H1 (cell line): ENCODE results near the gene PTPRF. TPM values are rescaled to one million over a fixed set of nuclear protein-coding genes. Genes with fewer than 3 reads are reported as not detected.

Experiments used
- CTCF ChIA-PET: fragments of 300-600 bp; sonication (Branson Sonifier 250); formaldehyde crosslinking; loops from one replicate; lab custom pipeline; 2021; ENCODE audit not compliant: partially characterized antibody; lab: Charles Lee
- POLR2A ChIA-PET: fragments of 300-600 bp; sonication (Branson Sonifier 250); formaldehyde crosslinking; loops from one replicate; lab custom pipeline; 2021; ENCODE audit warnings: inconsistent platforms; ENCODE audit not compliant: partially characterized antibody; lab: Charles Lee
- DNase-seq, 2 experiments: peaks; one replicate each; pipeline versions ENCODE4 v3.0.0 to v3.0.0-alpha.2; 2010 to 2022; ENCODE audit warnings: low spot score in 2 of 2, low read depth in 1 of 2, mixed read lengths in 1 of 2
- FAIRE-seq: peaks from 2 replicates; lab custom pipeline; 2011; peaks lifted over from hg19 to GRCh38; lab: Jason Lieb, UNC
- H2AFZ ChIP-seq: 2 replicates; pipeline ENCODE4 v1.8.1; 2012; ENCODE audit warnings: low read length, inconsistent platforms
- H2AK5ac ChIP-seq: 2 replicates; pipeline ENCODE4 v1.6.1; 2013; ENCODE audit warnings: low read depth, low read length
- H2BK120ac ChIP-seq: replicated peaks from 2 replicates; pipeline ENCODE3; 2013; ENCODE audit warnings: low read depth, low read length, inconsistent platforms
- H2BK12ac ChIP-seq: 2 replicates; pipeline ENCODE4 v1.6.1; 2013; ENCODE audit warnings: low read depth, low read length
- H2BK15ac ChIP-seq: 2 replicates; pipeline ENCODE4 v1.6.1; 2013; ENCODE audit warnings: low read length
- H2BK20ac ChIP-seq: 2 replicates; pipeline ENCODE4 v1.6.1; 2013; ENCODE audit warnings: low read length
- H2BK5ac ChIP-seq: 2 replicates; pipeline ENCODE4 v1.6.1; 2013; ENCODE audit warnings: low read depth, low read length
- H3K14ac ChIP-seq: 2 replicates; pipeline ENCODE4 v1.6.1; 2013; ENCODE audit warnings: inconsistent platforms; ENCODE audit not compliant: insufficient read length
- H3K18ac ChIP-seq: 2 replicates; pipeline ENCODE4 v1.6.1; 2013; ENCODE audit warnings: low read length; ENCODE audit errors: extremely low read depth
- H3K23ac ChIP-seq: 2 replicates; pipeline ENCODE4 v1.6.1; 2013; ENCODE audit warnings: inconsistent platforms; ENCODE audit not compliant: insufficient read length
- H3K23me2 ChIP-seq: 2 replicates; pipeline ENCODE4 v1.6.1; 2013; ENCODE audit warnings: low read depth, low read length
- H3K27ac ChIP-seq: 2 replicates; pipeline ENCODE4 v1.6.1; 2011; ENCODE audit warnings: low read depth, low read length, inconsistent platforms
- H3K27me3 ChIP-seq, 4 experiments: replicated peaks in 1 of 4; 1 replicate in 1 of 4; 2 replicates in 3 of 4; pipeline versions ENCODE4 v1.6.1 to v1.8.1; 2011 to 2013; ENCODE audit warnings: low read length in 3 of 4, mild to moderate bottlenecking in 3 of 4, inconsistent platforms in 2 of 4, mixed read lengths in 2 of 4, moderate library complexity in 1 of 4; ENCODE audit not compliant: control insufficient read depth in 3 of 4, insufficient read depth in 3 of 4; ENCODE audit errors: extremely low read depth in 1 of 4
- H3K36me3 ChIP-seq, 4 experiments: 2 replicates each; pipeline versions ENCODE4 v1.6.1 to v1.8.1; 2011 to 2013; ENCODE audit warnings: mild to moderate bottlenecking in 4 of 4, low read length in 3 of 4, moderate library complexity in 2 of 4, control low read depth in 1 of 4, inconsistent platforms in 1 of 4; ENCODE audit not compliant: insufficient read depth in 4 of 4, control insufficient read depth in 2 of 4
- H3K4ac ChIP-seq: replicated peaks from 2 replicates; pipeline ENCODE3; 2013; ENCODE audit warnings: low read length, low read depth, mixed read lengths, inconsistent platforms; ENCODE audit not compliant: insufficient read length
- H3K4me1 ChIP-seq, 4 experiments: replicated peaks in 1 of 4; 1 replicate in 1 of 4; 2 replicates in 3 of 4; pipeline versions ENCODE4 v1.6.1 to v1.8.1; 2011 to 2013; ENCODE audit warnings: low read length in 3 of 4, inconsistent platforms in 2 of 4, mixed read lengths in 1 of 4; ENCODE audit not compliant: insufficient read depth in 4 of 4, control insufficient read depth in 3 of 4
- H3K4me2 ChIP-seq, 2 experiments: 2 replicates each; pipeline versions ENCODE4 v1.6.1 to v1.8.1; 2011 to 2013; ENCODE audit warnings: low read depth in 2 of 2, low read length in 2 of 2, control low read depth in 1 of 2, inconsistent platforms in 1 of 2, mild to moderate bottlenecking in 1 of 2; ENCODE audit not compliant: insufficient read depth in 1 of 2
- H3K4me3 ChIP-seq, 4 experiments: fragments of 200-600, 300-600 bp in 1 of 4; sonication (generic), shearing (Covaris generic), sonication (Bioruptor Twin) in 1 of 4; 2 replicates each; pipeline versions ENCODE4 v1.5.1 to v1.8.1; 2011 to 2016; ENCODE audit warnings: low read length in 4 of 4, low read depth in 3 of 4, control low read depth in 2 of 4, inconsistent platforms in 2 of 4, mild to moderate bottlenecking in 2 of 4, mixed read lengths in 1 of 4, moderate library complexity in 1 of 4; ENCODE audit not compliant: insufficient read depth in 2 of 4; ENCODE audit errors: extremely low read depth in 1 of 4
- H3K56ac ChIP-seq: replicated peaks from 2 replicates; pipeline ENCODE3; 2013; ENCODE audit warnings: low read depth, mild to moderate bottlenecking, mixed read lengths, low read length, inconsistent platforms; ENCODE audit not compliant: insufficient read length
- H3K79me1 ChIP-seq: 2 replicates; pipeline ENCODE4 v1.6.1; 2013; ENCODE audit warnings: low read depth, low read length, control low read depth
- H3K79me2 ChIP-seq, 2 experiments: 2 replicates each; pipeline versions ENCODE4 v1.6.1 to v1.8.1; 2012 to 2013; ENCODE audit warnings: low read length in 2 of 2, mild to moderate bottlenecking in 2 of 2, inconsistent platforms in 1 of 2; ENCODE audit not compliant: insufficient read depth in 2 of 2, control insufficient read depth in 1 of 2
- H3K9ac ChIP-seq, 4 experiments: replicated peaks in 1 of 4; 1 replicate in 1 of 4; 2 replicates in 3 of 4; pipeline versions ENCODE4 v1.6.1 to v1.8.1; 2011 to 2013; ENCODE audit warnings: low read depth in 3 of 4, low read length in 3 of 4, control low read depth in 2 of 4, mild to moderate bottlenecking in 2 of 4, moderate library complexity in 2 of 4, inconsistent platforms in 1 of 4; ENCODE audit errors: extremely low read depth in 1 of 4
- H3K9me3 ChIP-seq, 2 experiments: 2 replicates each; pipeline versions ENCODE4 v1.6.1 to v1.8.1; 2012 to 2013; ENCODE audit warnings: mild to moderate bottlenecking in 2 of 2, moderate library complexity in 2 of 2, control low read depth in 1 of 2, inconsistent platforms in 1 of 2, low read depth in 1 of 2, low read length in 1 of 2, mixed read lengths in 1 of 2; ENCODE audit not compliant: insufficient read depth in 2 of 2
- H4K20me1 ChIP-seq, 2 experiments: replicated peaks in 1 of 2; 2 replicates each; pipeline versions ENCODE3 to v1.8.1; 2011 to 2013; ENCODE audit warnings: inconsistent platforms in 2 of 2, low read length in 2 of 2, mild to moderate bottlenecking in 1 of 2; ENCODE audit not compliant: insufficient read depth in 2 of 2, control insufficient read depth in 1 of 2
- H4K5ac ChIP-seq: 2 replicates; pipeline ENCODE4 v1.6.1; 2013; ENCODE audit warnings: low read length, low read depth, mixed read lengths, inconsistent platforms; ENCODE audit not compliant: insufficient read length
- H4K8ac ChIP-seq: 2 replicates; pipeline ENCODE4 v1.8.0; 2013; ENCODE audit warnings: mild to moderate bottlenecking, moderate library complexity, low read length, inconsistent platforms; ENCODE audit not compliant: insufficient read depth; ENCODE audit errors: extremely low read depth
- H4K91ac ChIP-seq: replicated peaks from 2 replicates; pipeline ENCODE3; 2013; ENCODE audit warnings: low read length, mixed read lengths, inconsistent platforms; ENCODE audit not compliant: insufficient read length
- ASH2L ChIP-seq: fragments of 200-600, 300-600 bp; sonication (generic); IDR thresholded peaks from one replicate; pipeline ENCODE4 v1.7.1; 2017; ENCODE audit warnings: low read length
- CREB1 ChIP-seq: IDR thresholded peaks from 2 replicates; pipeline ENCODE4 v1.6.1; 2012; ENCODE audit warnings: inconsistent platforms
- EGR1 ChIP-seq: IDR thresholded peaks from 2 replicates; pipeline ENCODE4 v1.6.1; 2011; ENCODE audit warnings: low read depth, low read length, borderline replicate concordance
- EZH2 ChIP-seq: fragments of 200-600 bp; sonication (generic); IDR thresholded peaks from 2 replicates; pipeline ENCODE4 v1.7.1; 2012; ENCODE audit warnings: low read depth, mild to moderate bottlenecking, moderate library complexity, low read length, inconsistent platforms; ENCODE audit not compliant: severe bottlenecking
- GTF2F1 ChIP-seq: IDR thresholded peaks from 2 replicates; pipeline ENCODE4 v1.6.1; 2012; ENCODE audit warnings: low read depth, low read length, improper control_type of control experiment, borderline replicate concordance
- HDAC6 ChIP-seq: IDR thresholded peaks from one replicate; pipeline ENCODE4 v1.7.1; 2012; ENCODE audit warnings: low read depth, mild to moderate bottlenecking, inconsistent platforms, low read length, moderate library complexity
- RFX5 ChIP-seq: IDR thresholded peaks from 2 replicates; pipeline ENCODE4 v1.6.1; 2011; ENCODE audit warnings: low read depth, low read length, improper control_type of control experiment, borderline replicate concordance
- RXRA ChIP-seq: IDR thresholded peaks from 2 replicates; pipeline ENCODE4 v1.6.1; 2011; ENCODE audit warnings: low read depth, mild to moderate bottlenecking, low read length, moderate library complexity; ENCODE audit not compliant: insufficient read depth
- SP2 ChIP-seq: IDR thresholded peaks from 2 replicates; pipeline ENCODE4 v1.6.1; 2012; ENCODE audit warnings: mild to moderate bottlenecking, low read length, inconsistent platforms
- TAF1 ChIP-seq: IDR thresholded peaks from 2 replicates; pipeline ENCODE4 v1.6.1; 2011; ENCODE audit warnings: mild to moderate bottlenecking, low read depth, low read length
- TAF7 ChIP-seq: optimal IDR thresholded peaks from 2 replicates; pipeline ENCODE3; 2011; ENCODE audit warnings: low read depth, mild to moderate bottlenecking, inconsistent platforms, low read length, moderate library complexity, borderline replicate concordance
- YY1 ChIP-seq: IDR thresholded peaks from 2 replicates; pipeline ENCODE4 v1.6.1; 2011; ENCODE audit warnings: low read depth, mild to moderate bottlenecking, low read length
- ZNF274 ChIP-seq: IDR thresholded peaks from 2 replicates; pipeline ENCODE4 v1.7.0; 2012; ENCODE audit warnings: low read length, borderline replicate concordance; ENCODE audit errors: extremely low read depth
- polyA plus RNA-seq, 7 experiments: library from polyadenylated mRNA; depleted of rRNA in 3 of 7; stranded (reverse) in 5 of 7; unstranded in 2 of 7; fragments of >200 nt in 5 of 7; fragments of 200-250 nt in 2 of 7; gene quantifications; 1 replicate in 5 of 7; 2 replicates in 1 of 7; 4 replicates in 1 of 7; pipeline versions ENCODE4 v1.2.1 to v1.2.3, GENCODE V29; 2011 to 2013; ENCODE audit warnings: missing spikeins in 2 of 7, mixed read lengths in 2 of 7
- total RNA-seq: library from RNA; stranded (reverse); fragmentation: NEBNext Ultra II Directional; extraction: Animal tissue kit (Norgen Biotek cat#: 25700); gene quantifications from 2 replicates; pipeline ENCODE4 v1.2.1, GENCODE V29; 2021

The PTPRF gene
- total and polyA plus RNA-seq, 2 of the 8 experiments (the other 6 are each of a cell fraction or from before 2014, with no cell fraction given): 136 to 231 TPM

DNA sequence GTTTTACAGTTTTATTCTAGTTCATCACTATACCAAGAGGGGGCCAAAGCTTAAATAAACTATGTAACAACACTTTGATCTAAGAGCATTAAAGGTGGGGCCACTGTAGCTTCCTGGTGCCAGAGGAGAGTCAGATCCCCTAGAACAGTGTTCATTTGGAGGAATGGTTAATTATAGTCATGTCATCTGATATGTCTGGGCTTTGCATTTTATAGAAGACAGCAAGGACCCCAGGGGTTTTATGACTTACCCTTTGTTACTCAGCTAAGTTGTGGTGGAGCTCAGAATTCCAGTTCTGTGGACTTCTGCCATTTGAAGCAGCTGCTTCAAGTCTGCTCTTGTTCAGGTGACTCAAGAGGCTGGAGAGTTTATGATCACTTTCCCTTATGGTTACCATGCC lies 135.9 kb downstream of the PTPRF start:
- H3K23me2 ChIP-seq: no peaks in the 10 kb centered on the region
- H2BK120ac ChIP-seq: no peak overlapping the region
- no peaks in the 10 kb centered on the region for H3K27me3 ChIP-seq
- H3K18ac ChIP-seq: no peak overlapping the region
- no peak overlapping the region for H3K56ac ChIP-seq
- no peak overlapping the region for H3K23ac ChIP-seq
- no peak overlapping the region for H2BK12ac ChIP-seq
- no peak overlapping the region for H2AFZ ChIP-seq
- no peak overlapping the region for H2AK5ac ChIP-seq
- H3K4me2 ChIP-seq: no peak overlapping the region
- no peak overlapping the region for H4K91ac ChIP-seq
- H4K8ac ChIP-seq: no peak overlapping the region
- H3K9ac ChIP-seq: no peak overlapping the region
- no peak overlapping the region for H4K5ac ChIP-seq
- no peak overlapping the region for H2BK15ac ChIP-seq
- H3K9me3 ChIP-seq: no peaks in the 10 kb centered on the region
- H3K14ac ChIP-seq: no peak overlapping the region
- DNase-seq (no peak), FAIRE-seq (no peak)
- H4K20me1 ChIP-seq: peaks cover 9 to 15% of the 10 kb centered on the region in 2 experiments
- H3K79me2 ChIP-seq: peaks cover 0 to 9% of the 10 kb centered on the region in 2 experiments; a peak in 2 of 4 replicates
- H3K79me1 ChIP-seq: peaks cover 9% of the 10 kb centered on the region
- no peak overlapping the region for H3K4me3 ChIP-seq
- no peak overlapping the region for H2BK20ac ChIP-seq
- CTCF ChIA-PET: interaction anchor here (0.8 to 2.0 kb wide), 8 partner anchors 8 to 224 kb away, joined by 3 to 9 read pairs (median 4); partner anchors contain the start of gene KDM4A
- TF ChIP-seq SP2 (no peak), CREB1 (no peak), RXRA (no peak), EZH2 (no peak), TAF1 (no peak), ZNF274 (no peak), HDAC6 (no peak), RFX5 (no peak), YY1 (no peak), EGR1 (no peak), TAF7 (no peak), ASH2L (no peak), GTF2F1 (no peak)
- H3K4ac ChIP-seq: no peak overlapping the region
- POLR2A ChIA-PET: interaction anchor here (0.7 to 33.6 kb wide), 11 partner anchors 6 to 272 kb away, joined by 3 to 651 read pairs (median 3); partner anchors contain the start of gene KDM4A
- peaks cover 0 to under 1% (median 0%) of the 10 kb centered on the region in 4 experiments; a peak in 1 of 7 replicates for H3K4me1 ChIP-seq
- H3K36me3 ChIP-seq: peaks cover 68 to 100% (median 87%) of the 10 kb centered on the region in 4 experiments
- no peak overlapping the region for H3K27ac ChIP-seq
- H2BK5ac ChIP-seq: no peak overlapping the region
